Measurements from ENCODE around the gene AK3.

AK3 gene

GRCh38 chr9:4669890-4670289 lies 71.1 kb downstream of the AK3 start:
- FAIRE-seq, result no peak
- no peak for DNase-seq (ENCODE audit: insufficient read length, low spot score)
- TF ChIP-seq CTCF (IDR thresholded peaks at IDR 0.05; ENCODE audit: insufficient read depth, missing control alignments), result no peak

GRCh38 chr9:4668604-4669003 lies 72.4 kb downstream of the AK3 start:
- no peak for TF ChIP-seq CTCF (IDR thresholded peaks at IDR 0.05; ENCODE audit: insufficient read depth, missing control alignments)
- FAIRE-seq (no peak), DNase-seq (ENCODE audit: insufficient read length, low spot score) (no peak)

- FAIRE-seq (no peak), DNase-seq (ENCODE audit: insufficient read length, low spot score) (no peak)
- TF ChIP-seq CTCF (IDR thresholded peaks at IDR 0.05; ENCODE audit: insufficient read depth, missing control alignments), result no peak
These were observed 73.3 kb downstream of the AK3 start for GRCh38 chr9:4667681-4668080.

- DNase-seq (ENCODE audit: insufficient read length, low spot score), result peak; percentile 44
- no peak for TF ChIP-seq CTCF (IDR thresholded peaks at IDR 0.05; ENCODE audit: insufficient read depth, missing control alignments)
- no peak for FAIRE-seq
These were observed 74.8 kb downstream of the AK3 start, which contains the start of gene SPATA6L for GRCh38 chr9:4666042-4666699. Gene SPATA6L, minus strand, starts transcription at chr9:4666480. Its CDS starts 230 bp downstream, at chr9:4666250.

- TF ChIP-seq CTCF (IDR thresholded peaks at IDR 0.05; ENCODE audit: insufficient read depth, missing control alignments), result no peak
- no peak for DNase-seq (ENCODE audit: insufficient read length, low spot score)
- no peak for FAIRE-seq
These were observed 75.6 kb downstream of the AK3 start for GRCh38 chr9:4665357-4665756.

GRCh38 chr9:4663956-4664355 lies 77.0 kb downstream of the AK3 start:
- TF ChIP-seq CTCF (IDR thresholded peaks at IDR 0.05; ENCODE audit: insufficient read depth, missing control alignments), result no peak
- no peak for DNase-seq (ENCODE audit: insufficient read length, low spot score)
- no peak for FAIRE-seq

GRCh38 chr9:4662989-4663792 lies 77.8 kb downstream of the AK3 start:
- TF ChIP-seq CTCF (IDR thresholded peaks at IDR 0.05; ENCODE audit: insufficient read depth, missing control alignments), result no peak
- FAIRE-seq (no peak), DNase-seq (ENCODE audit: insufficient read length, low spot score) (no peak)
